GM19438 (cell line): ENCODE results near the gene SMG6.

Experiments used
- ATAC-seq: cut with Tn5 transposase; IDR thresholded peaks from one replicate; pipeline ENCODE4 v1.9.1; 2021; ENCODE audit warnings: low read depth; ENCODE audit not compliant: unreplicated experiment

The SMG6 gene

DNA sequence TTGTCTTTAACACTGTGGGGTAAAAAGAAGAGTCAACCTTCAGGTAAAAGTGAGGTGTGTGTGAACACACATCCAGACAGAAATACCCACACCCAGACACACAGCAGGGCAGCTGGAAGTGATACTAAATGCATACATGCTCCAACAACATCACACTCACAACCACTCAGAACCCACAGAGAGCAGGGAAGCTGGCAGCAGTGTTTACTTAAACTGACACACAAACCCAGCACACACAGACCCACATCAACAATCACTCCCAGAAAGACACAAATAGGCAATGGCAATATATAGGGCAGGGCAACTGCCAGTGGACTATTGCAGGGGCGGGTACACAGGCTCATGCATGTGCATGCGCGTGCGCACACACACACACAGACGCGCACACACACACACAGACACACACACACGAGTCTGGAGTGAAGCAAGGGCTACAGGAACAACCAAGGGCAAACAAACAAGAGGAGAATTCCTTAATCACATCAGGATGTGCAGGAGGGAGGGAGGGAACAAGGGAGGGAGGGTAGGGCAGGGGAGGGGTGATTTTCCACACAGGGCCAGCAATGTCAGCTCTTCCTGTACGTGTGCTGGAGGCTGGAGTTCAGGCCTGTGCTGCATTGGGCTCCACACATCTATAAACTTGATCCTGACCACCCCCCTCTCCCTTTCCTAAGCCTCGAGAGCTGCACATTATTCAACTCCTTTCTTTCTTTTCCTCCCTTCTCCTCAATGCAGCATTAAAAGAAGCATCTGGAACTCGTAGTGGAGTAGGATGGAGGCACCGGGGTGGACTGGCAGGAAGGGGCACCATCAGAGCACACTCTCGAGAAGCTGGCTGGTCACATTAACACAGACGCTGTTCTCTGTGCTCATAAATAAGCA is 218.6 kb downstream of the SMG6 start:
- no peak for ATAC-seq

DNA sequence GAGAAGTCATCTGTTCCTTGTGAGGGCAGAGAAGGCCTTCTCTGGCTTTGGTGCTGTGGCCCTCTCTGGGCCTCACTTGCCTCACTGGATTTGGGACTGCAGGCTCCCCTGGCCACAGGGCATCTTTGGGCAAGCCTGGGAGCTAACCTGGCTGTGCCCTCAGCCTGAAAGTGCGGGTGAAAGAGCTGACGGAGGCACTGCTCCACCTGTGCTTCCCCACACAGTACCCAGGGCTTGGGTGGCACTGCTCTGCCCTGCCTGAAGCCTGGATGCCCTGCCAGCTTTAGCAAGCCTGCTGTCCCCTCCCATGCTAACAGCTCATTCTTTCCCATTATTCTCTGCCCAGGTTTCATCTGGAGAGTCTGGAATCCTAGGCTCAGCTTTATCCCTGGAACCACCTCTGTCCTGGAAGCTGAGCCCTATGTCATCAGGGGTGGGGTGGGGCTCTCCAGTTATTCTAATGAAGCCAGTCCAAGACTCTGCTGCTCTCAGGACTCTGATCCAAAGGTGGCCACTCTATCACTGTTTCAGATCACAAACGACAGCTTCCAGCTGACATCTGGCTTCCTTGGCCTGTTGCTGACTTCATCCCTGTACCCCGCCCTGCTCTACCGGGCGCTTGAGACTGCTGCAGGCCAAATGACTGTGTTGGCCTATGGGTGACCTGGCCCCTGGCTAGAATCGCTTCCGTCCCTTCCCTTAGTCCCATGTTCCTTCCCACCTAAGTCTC is 219.4 kb downstream of the SMG6 start:
- ATAC-seq: no peak

DNA sequence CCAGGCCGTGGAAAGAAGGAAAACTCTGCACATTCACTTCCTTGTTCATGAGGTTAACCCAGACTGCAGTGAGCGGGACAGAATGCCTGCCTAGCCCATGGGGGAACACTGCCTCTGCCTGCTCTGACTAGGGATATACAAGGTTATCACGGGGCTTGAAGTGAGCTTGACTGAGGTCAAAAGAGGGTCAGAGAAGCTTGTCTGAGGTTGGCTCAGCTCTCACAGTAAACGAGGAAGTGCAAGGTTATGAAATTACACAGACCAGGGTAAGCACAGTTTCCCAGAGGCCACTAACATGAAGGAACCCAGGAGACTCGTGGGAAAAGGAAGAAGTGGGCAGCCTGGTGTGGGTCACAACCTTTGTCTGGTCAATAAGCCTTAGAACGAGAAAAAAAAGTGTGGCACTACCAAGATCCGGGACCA is 220.0 kb downstream of the SMG6 start:
- no peak for ATAC-seq

DNA sequence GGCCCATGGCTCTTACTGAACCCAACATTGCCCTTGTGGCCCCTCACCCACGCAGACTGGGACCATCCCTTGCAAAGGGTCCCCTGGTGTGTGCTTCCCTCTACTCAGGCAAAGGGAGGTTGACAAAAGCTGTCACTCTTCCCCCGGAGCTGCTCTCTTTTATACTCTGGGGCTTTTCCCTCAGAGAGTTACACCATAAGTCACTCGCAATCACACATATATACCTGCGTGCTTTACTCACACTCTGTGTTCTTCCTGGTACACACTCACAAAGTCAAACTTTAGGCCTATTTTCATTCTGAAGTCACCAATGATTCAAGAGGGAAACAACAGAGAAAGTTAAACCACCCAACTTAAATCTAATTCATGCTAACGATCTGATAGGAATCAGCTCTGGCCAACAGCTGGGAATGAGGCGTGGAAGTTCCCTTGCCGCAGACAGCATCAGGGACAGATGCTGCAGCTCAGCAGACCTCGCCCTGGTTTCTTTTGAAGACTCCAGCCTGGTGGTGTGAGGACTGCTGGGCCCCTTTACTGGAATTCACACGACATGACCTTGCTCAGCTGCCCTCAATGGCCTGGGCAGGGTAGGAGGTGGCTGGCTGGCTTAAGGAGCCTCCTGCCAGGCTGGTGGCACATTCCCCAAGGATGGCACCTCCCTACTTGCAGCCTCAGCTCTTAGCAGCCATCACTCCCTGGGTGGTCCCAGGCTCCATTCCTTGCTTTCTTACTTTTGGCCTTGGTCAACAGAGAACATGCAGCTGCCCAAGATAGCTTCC is 221.4 kb downstream of the SMG6 start:
- no peak for ATAC-seq

DNA sequence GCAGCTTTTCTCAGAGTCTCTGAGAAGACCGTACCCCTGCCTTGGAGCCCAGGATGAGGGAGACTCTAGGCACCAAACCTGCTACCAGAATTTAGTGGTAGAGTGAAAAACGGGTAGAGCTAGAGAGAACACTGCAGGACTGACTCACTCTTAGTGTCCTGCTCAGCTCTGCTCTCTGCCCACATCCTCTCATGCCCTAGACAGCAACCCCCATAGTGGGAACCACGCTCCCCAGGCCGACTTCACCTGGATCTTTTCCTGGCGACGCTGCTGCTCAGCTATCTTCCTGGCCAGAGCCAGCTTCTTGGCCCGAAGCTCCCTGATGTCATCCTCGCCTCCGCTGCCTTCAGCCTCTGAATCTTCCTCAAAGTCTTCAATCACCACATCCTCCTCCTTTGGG is 222.0 kb downstream of the SMG6 start:
- ATAC-seq: no peak

DNA sequence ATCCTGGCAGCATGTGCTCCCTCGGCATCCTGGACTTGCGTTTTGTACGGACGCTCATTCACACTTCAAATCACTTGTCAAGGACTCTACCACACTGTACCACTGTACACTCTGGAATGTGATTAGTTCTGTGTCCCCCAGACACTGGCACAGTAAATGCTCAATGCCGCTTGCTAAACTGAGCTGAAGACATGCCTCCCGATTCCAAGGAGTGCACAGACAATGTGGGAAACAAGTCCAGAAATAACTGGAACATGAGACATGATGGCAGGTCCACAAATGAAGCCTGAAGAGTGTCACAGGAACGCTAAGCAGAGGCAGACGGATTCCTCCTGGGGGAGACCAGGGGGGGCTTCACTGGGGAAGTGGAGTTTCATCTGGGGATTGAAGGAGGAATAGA is 226.5 kb downstream of the SMG6 start:
- ATAC-seq: no peak

DNA sequence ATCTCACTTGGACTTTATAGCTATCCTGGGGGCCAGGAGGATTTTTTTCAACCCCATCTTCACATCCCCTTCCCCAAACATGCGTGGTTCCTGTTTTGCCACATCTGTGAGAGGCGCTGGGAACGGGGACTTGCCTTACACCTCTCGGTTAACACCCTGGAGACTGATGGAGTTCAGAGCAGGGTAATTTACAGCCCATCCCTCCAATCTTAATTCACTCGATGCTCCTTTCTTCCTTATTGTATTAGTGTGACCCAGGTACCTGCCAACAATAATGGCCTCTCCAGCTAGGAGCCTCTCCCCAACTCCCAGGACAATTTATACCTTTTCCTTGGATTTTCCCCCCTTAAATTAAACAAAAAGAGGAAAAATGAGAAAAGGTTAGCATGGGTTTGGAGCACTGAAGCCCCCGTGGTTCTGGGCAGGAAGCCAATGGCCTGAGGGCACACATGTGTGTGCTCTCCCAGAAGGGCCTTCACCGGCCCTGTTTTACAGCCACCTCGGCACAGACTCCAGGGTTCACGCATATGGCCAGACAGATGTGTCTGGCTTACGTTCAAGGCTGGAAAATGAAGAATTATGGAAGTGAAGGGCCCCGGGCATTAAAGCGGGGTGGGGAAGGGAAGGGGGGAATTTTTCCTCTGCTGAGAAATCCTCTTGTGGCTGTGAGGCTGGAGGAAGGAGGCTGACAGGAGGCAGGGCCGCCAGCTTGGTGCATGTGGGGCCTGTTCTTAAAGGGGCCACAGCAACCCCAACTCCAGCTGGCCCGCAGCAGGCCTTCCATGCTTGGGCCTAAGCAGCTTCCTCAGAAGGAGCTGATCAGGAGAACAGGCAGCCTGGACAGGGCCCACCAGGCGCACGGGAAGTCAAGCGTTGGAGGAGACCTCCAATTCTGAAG is 227.2 kb downstream of the SMG6 start:
- ATAC-seq: no peak

DNA sequence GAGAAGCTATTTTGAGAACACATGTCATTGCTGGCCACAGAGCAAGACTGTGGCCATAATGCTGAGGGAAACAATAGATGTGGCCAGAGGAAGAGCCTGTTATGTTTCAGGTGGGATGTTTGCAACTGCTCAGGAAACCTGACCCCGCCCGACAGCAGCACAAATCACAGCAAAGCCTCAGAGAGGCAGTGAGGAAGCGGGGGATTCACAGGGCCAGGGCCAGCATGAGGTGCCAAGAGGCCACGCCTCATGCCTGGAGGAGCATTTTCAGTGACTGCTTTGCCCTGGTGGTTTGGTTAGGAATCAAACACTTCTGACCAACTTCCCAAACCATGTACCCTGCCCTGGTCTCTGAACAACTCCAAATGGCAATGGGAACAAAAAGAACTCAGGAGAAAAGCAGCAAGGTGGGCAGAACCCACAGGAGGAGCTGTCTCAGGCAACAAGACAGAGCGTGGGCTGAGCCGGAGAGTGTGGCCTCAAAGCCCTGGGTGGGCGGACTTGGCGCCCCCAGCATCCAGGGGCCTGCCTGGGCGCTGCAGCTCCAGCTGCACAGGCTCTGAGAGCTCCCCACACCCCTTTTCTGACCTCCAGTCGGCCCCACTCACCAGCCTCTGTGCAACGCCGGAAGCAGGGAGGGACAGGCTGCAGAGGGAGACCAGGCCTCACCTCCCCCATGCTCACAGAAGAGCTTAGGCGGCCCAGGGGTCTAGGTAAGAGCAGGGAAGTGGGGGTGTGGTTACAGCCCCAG is 228.1 kb downstream of the SMG6 start:
- no peak for ATAC-seq

DNA sequence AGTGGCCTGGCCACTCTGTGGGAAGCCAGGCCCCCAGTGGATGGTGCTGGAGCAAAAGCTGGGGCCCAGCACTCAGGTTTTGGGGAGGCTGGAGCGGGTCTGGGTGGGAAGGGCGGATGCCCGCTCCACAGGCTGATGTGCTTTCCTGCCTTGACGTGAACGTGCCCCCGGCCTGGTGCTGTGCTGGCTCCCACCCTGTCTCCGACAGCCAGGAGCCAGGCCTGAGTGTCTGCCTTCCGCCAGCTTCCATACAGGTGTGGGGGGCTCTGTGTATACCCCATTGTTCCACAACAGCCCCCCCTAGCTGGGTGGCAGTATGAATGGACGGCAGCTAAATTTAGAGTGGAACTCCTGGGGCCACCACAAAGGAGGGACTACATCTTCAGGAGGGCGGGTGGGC is 228.7 kb downstream of the SMG6 start:
- no peak for ATAC-seq

DNA sequence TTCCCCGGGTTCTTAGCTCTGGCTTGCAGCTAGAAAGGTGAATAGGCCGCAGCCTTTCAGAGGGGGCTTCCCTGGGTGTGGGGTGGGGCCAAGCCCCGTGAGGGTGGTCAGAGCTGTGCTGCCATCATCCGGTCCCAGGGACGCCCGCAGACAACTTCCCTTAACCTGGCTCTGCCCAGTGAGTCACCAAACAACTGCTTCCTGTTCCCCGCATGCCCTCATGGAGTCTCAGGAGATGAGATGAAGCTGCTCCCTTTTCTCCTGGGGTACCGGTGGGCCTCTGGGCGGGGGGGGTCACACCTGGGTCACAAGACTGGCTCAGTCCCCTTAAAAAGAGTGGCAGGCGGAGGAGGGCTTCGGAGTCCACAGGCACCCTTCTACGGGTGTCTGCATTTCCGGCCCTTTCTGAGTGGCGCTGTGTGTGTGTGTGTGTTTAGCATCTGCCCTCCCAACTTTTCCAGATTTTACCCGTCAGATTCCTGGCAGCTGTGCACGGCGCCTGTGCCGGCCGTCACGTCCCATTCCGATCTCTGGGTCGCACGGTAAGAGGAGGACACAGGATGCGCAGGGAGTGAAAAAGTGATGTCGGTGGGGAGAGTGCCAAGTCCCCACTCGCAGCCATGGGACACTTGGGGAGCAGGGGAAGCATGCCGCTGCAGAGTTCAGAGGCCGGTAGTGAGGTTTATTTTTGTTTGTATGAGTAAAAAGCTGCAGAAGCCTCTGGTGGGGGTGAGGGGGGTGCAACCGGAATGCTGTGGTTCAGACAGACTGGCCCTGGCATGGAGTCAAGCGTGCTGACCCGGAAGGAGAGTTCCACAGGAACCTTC is 231.9 kb downstream of the SMG6 start:
- ATAC-seq: no peak

DNA sequence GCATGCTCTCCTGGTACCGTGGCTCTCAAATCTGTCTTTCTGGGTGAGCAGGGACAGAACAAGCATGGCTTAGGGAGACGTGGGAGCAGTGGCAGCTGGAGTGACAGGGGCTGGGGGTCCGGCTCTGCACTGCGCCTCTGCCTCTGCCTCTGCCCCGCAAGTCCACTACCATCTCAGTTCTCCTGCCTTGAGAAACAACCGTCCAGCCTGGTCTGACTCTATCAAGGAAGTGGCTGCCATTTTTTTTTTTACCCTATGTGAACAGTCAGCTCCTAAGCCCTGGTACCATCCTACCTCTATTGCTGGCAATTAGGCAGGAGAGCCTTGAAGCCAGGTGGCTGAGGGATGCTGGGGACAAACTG is 232.6 kb downstream of the SMG6 start:
- no peak for ATAC-seq

DNA sequence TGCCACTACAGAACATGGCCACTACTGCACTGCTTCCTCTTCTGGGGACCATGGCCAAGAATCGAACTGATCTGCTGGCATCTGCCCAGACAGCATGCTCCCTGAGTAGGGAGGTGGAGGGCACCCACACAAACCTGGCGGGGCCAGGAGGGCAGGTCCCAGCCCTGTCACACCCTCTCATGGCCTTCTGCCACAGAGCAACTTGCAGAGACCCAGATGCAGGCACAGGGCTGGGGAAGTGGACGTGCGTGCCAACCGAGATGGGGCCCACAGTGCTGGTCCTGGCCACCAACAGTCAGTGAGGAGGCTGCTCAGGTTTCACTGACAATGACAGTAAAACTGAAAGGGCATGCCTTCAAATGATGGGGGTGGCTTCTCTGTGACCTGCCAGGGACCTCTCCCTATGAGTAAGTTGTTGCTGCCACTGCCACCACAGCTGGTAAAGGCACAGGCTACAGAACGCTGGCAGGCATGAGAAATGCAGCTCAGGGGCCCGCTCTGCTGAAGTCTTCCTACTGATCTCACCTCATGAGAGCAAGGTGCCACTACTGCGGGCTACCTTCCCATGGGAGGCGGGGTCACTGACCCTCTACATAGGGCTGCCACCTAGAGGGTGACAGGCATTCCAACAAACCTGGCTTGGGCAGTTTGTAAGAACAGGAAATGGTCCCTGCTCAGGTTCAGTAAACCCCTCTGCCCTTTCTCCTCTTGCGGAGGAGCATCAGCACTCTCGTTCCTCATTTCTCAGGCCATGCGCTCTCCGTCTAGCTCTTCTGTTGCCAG is 233.2 kb downstream of the SMG6 start:
- peak; percentile 65 for ATAC-seq

DNA sequence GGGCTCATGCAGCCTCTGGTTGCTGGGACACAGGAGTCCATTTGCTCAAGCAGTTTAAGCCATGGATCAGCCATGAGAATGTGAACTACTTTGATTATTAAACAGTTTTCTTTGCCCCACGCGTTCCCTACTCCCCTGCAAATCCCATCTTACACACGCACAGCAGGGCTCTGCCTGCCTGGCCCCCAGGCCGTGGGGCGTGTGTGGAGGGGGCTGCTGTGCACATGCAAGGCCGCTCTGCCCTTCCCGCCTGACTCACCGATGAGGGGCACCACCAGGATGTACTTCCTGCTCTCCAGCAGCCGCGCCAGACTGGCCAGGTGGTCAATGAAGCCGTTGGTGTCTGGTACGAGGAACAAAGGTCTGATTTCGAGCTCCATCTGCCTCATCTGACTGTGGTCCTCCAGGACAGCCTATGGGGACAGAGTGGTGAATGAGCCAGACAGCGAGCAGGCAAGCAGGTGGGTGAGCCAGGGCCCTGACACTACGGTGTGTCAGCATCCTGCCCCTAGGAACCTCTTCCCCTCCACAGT is 235.0 kb downstream of the SMG6 start:
- ATAC-seq: no peak

DNA sequence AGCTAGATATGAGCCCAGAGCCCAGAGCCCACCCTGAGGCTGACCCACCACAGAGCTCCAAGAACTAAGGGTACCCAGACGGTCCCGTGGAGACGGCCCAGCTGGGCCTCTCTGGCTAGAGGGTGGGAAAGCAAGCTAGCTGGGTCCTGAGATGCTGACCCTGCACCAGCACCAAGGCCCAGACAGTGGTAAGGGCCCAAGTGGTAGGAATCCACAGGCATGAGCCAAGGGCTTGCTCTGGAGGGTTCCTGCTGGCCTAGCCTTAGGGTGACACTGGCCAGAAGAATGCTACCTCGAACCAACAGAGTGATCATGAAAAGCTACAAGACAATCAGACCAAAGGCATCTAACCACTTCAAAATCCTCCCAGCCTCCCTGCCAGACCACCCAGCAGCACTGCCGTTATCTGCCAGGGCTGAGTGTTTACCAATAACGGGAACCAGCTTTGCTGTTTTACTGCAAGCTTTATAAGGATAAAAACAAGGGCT is 235.5 kb downstream of the SMG6 start:
- no peak for ATAC-seq

DNA sequence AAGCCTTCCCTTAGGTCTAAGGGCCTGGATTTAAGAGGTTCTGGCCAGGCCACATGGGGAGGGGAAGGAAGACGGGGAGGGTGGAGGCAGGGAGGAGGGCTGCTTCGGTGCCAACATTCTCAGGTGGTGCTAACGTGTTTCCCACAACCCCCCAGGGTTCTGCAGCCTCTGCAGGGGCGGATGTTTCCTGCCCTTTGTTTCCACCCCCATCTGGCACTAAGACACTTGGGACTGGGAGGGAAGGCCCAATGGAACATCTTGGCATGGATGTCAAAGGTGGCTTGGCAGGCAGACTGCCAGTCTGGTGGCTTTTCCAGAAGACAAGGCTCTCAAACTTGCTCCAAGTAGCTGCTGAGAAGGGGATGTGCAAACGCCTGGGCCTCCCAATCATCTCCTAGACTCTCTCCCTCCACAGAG is 236.0 kb downstream of the SMG6 start:
- ATAC-seq: no peak

DNA sequence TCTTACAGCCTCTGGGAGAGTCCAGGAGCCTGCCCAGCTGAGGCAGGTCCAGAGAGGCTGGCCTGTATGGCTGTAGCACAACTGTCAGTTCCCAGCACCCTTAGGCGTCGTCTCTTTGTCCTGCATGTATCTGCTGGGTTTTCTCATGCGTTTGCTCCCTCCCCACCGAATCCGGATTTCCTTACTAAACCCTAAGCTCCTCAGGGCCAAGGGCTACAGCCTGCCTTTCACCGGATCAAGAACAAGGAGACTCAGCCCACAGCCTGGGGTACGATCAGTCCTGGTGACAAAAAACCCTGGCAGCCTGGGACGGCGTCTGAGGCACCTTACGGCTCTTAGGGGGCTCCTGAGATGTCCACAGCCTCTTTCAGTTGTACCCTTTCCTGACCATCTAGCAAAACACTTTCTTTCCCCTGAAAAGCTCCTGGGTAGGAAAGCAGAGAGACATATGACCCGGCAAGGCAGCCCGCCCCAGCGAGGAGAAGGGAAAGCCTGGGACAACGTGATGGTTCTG is 236.5 kb downstream of the SMG6 start:
- no peak for ATAC-seq

DNA sequence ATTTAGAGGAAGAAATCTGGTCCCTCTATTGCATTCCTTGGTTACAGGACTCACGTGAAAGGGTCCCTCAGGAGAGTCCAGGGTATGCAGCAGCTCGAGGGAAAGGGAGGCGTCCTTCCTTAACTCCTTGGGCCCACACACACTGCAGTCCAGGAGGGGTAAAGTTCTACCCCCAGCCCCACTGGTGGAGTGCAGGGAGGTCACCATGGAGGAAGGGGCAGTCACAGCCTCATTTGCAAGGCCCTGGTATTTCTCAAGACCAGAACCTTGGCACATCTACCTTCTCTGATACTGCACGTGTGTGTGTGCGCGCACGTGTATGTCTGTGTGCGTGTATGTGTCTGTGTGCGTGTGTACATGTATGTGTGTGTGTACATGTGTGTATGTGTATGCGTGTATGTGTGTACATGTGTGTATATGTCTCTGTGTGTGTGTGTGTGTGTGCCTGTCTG is 237.6 kb downstream of the SMG6 start:
- no peak for ATAC-seq
